Ascending aorta (tissue), 2 donors: Measurements from ENCODE around the gene XRN1. TPM values are rescaled to one million over a fixed set of nuclear protein-coding genes. Genes with fewer than 3 reads are reported as not detected.

Experiments used
- DNase-seq, 2 donors: peaks; one replicate each; pipeline ENCODE4 v3.0.0-alpha.2; 2019; ENCODE audit warnings: low spot score in 2 of 2
- H3K27ac ChIP-seq, 2 donors: fragments of 200-600 bp; sonication (generic); one replicate each; pipeline ENCODE4 v1.5.1; 2016 to 2017; ENCODE audit warnings: mild to moderate bottlenecking in 1 of 2
- H3K27me3 ChIP-seq: fragments of 200-600 bp; sonication (generic); one replicate; pipeline ENCODE4 v1.5.1; 2017
- H3K36me3 ChIP-seq, 2 donors: fragments of 200-600 bp; sonication (generic); one replicate each; pipeline ENCODE4 v1.5.1; 2016
- H3K4me1 ChIP-seq, 2 donors: fragments of 200-600 bp; sonication (generic); one replicate each; pipeline ENCODE4 v1.5.1; 2016 to 2017; ENCODE audit warnings: mild to moderate bottlenecking in 1 of 2
- H3K4me3 ChIP-seq, 2 donors: fragments of 200-600 bp; sonication (generic); one replicate each; pipeline ENCODE4 v1.5.1; 2016 to 2017; ENCODE audit warnings: mild to moderate bottlenecking in 1 of 2
- H3K9me3 ChIP-seq, 2 donors: fragments of 200-600 bp; sonication (generic); one replicate each; pipeline ENCODE4 v1.5.1; 2016
- CTCF ChIP-seq, 3 experiments: fragments of 200-600 bp in 2 of 3; fragments of 450-650 bp in 1 of 3; sonication (generic) in 2 of 3; IDR thresholded peaks; one replicate each; pipeline ENCODE4 v1.5.1; 2016 to 2019; ENCODE audit warnings: antibody characterized with exemption in 3 of 3, mild to moderate bottlenecking in 1 of 3, moderate library complexity in 1 of 3
- intact Hi-C: fragments of 100-400 bp; cut with DNase I; formaldehyde crosslinking; loops from one replicate; pipeline ENCODE4 v1.15.1; 2023
- total RNA-seq: library from RNA; depleted of rRNA; stranded (reverse); fragments of >200 nt; gene quantifications from one replicate; pipeline ENCODE4 v1.1.0, GENCODE V29; 2016

XRN1 gene
- total RNA-seq, 1 donor from 2014 or later: 10.1 TPM

GRCh38 chr3:142287866-142288638 is 159.8 kb downstream of the XRN1 start:
- Histone ChIP-seq H3K9me3 (no peaks in the 10 kb centered on the region), H3K27me3 (no peaks in the 10 kb centered on the region), H3K4me3 (no peak overlapping the region), H3K4me1 (peaks cover 0 to 4% of the 10 kb centered on the region in 2 donors), H3K36me3 (no peaks in the 10 kb centered on the region), H3K27ac (no peak overlapping the region)
- intact Hi-C loops: no loop called here
- no peak for DNase-seq
- TF ChIP-seq CTCF (IDR thresholded peaks at IDR 0.05): no peak

GRCh38 chr3:142285083-142285517 is 162.7 kb downstream of the XRN1 start:
- TF ChIP-seq CTCF (IDR thresholded peaks at IDR 0.05): no peak
- intact Hi-C loops: no loop called here
- DNase-seq: no peak
- Histone ChIP-seq H3K36me3 (no peaks in the 10 kb centered on the region), H3K9me3 (no peaks in the 10 kb centered on the region), H3K4me1 (peaks cover 0 to 4% of the 10 kb centered on the region in 2 donors), H3K27me3 (no peaks in the 10 kb centered on the region), H3K4me3 (no peak overlapping the region), H3K27ac (no peak overlapping the region)

- no peak overlapping the region for H3K27ac ChIP-seq
- no peaks in the 10 kb centered on the region for H3K36me3 ChIP-seq
- no peak for DNase-seq
- no peaks in the 10 kb centered on the region for H3K9me3 ChIP-seq
- H3K27me3 ChIP-seq: no peaks in the 10 kb centered on the region
- no peak for TF ChIP-seq CTCF (IDR thresholded peaks at IDR 0.05)
- intact Hi-C loops: no loop called here
- H3K4me3 ChIP-seq: no peak overlapping the region
- H3K4me1 ChIP-seq: peaks cover 0 to 11% of the 10 kb centered on the region in 2 donors
These were observed 165.3 kb downstream of the XRN1 start for GRCh38 chr3:142282503-142282902.

GRCh38 chr3:142281474-142281873 is 166.4 kb downstream of the XRN1 start:
- TF ChIP-seq CTCF (IDR thresholded peaks at IDR 0.05): no peak
- no peak for DNase-seq
- no peaks in the 10 kb centered on the region for H3K27me3 ChIP-seq
- H3K4me3 ChIP-seq: no peak overlapping the region
- H3K9me3 ChIP-seq: no peaks in the 10 kb centered on the region
- no peaks in the 10 kb centered on the region for H3K36me3 ChIP-seq
- intact Hi-C loops: no loop called here
- H3K4me1 ChIP-seq: peaks cover 0 to 17% of the 10 kb centered on the region in 2 donors
- H3K27ac ChIP-seq: no peak overlapping the region

- H3K4me1 ChIP-seq: peaks cover 5 to 23% of the 10 kb centered on the region in 2 donors
- peak in 1 of 2 donors; percentile 71 for DNase-seq
- no peak overlapping the region for H3K4me3 ChIP-seq
- no peaks in the 10 kb centered on the region for H3K9me3 ChIP-seq
- no peaks in the 10 kb centered on the region for H3K36me3 ChIP-seq
- no peaks in the 10 kb centered on the region for H3K27me3 ChIP-seq
- H3K27ac ChIP-seq: no peak overlapping the region
- intact Hi-C loops: loop anchor here (1.0 to 5.0 kb wide), 5 partner anchors 100 to 913 kb away; partner anchors contain the start of genes ATP1B3 and ZBTB38
- TF ChIP-seq CTCF (IDR thresholded peaks at IDR 0.05): peak; percentile 50 to 70 (median 63)
These were observed 167.8 kb downstream of the XRN1 start for GRCh38 chr3:142279965-142280590.
